ENCODE data around the gene GNPNAT1. TPM values are rescaled to one million over a fixed set of nuclear protein-coding genes. Genes with fewer than 3 reads are reported as not detected.

GNPNAT1 gene
- total RNA-seq, 4 donors from 2014 or later: 11.1 to 28.9 (median 23.6) TPM

DNA sequence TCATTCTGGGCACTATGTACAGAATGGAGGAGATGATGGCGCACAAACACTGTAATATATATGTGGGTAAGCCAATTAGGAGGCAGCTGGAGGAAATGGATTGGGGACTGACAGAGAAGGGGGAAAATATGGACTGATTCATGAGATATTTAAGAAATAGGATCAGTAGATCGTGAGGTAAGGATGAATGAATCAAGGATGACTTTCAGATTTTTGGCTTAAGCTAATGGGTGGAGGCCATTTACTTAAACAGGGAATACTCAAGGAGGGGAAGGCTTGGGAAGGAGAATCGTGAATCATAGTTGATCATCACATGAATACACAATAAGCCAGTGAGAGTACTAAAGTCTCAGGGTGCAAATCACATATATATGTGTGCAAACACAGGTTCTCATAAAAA is 11.2 kb upstream of the GNPNAT1 start:
- no peak for ATAC-seq
- peak overlapping the region in 1 of 4 donors; percentile 74 for H3K27ac ChIP-seq
- 59 to 78% methylated on average over 3 of the region's 3 CpGs for WGBS, 2 donors (ENCODE audit: low coverage in 1 of 2)
- H3K9me3 ChIP-seq: no peaks in the 10 kb centered on the region
- H3K4me1 ChIP-seq: peaks cover 0 to 13% (median 0%) of the 10 kb centered on the region in 3 donors
- H3K36me3 ChIP-seq: no peaks in the 10 kb centered on the region
- no peak overlapping the region for H3K4me3 ChIP-seq
- TF ChIP-seq POLR2A (IDR thresholded peaks at IDR 0.05): no peak
- TF ChIP-seq, protein P1, sequence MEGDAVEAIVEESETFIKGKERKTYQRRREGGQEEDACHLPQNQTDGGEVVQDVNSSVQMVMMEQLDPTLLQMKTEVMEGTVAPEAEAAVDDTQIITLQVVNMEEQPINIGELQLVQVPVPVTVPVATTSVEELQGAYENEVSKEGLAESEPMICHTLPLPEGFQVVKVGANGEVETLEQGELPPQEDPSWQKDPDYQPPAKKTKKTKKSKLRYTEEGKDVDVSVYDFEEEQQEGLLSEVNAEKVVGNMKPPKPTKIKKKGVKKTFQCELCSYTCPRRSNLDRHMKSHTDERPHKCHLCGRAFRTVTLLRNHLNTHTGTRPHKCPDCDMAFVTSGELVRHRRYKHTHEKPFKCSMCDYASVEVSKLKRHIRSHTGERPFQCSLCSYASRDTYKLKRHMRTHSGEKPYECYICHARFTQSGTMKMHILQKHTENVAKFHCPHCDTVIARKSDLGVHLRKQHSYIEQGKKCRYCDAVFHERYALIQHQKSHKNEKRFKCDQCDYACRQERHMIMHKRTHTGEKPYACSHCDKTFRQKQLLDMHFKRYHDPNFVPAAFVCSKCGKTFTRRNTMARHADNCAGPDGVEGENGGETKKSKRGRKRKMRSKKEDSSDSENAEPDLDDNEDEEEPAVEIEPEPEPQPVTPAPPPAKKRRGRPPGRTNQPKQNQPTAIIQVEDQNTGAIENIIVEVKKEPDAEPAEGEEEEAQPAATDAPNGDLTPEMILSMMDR (IDR thresholded peaks at IDR 0.05): no peak
- no peak for TF ChIP-seq POLR2AphosphoS5 (IDR thresholded peaks at IDR 0.05)
- TF ChIP-seq EP300 (IDR thresholded peaks at IDR 0.05): no peak
- no peaks in the 10 kb centered on the region for H3K27me3 ChIP-seq

DNA sequence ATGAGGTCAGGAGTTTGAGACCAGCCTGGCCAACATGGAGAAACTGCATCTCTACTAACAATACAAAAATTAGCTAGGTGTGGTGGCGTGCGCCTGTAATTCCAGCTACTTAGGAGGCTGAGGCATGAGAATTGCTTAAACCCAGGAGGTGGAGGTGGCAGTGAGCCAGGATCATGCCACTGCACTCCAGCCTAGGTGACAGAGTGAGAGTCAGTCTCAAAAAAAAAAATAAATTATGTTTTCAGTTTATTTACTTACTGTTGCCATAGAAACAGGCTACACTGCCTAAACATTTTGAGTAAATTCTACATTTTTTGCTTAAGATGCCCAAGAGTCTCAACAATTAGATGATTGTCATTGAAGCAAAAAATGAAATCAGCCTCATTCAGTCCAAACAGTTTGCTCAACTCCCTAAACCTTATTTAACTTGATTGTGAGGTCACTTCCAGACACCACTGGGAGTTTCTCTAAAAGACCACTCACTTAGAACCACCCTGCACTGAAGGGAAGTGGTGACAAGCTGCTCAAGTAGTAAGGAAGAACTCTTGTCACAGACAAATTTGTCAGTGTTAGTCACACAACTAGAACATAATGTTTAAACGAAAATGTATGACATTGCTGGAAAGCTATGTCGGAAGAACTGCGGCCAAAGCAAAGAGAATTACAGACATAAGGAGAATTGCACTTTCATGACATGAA is 9.8 kb upstream of the GNPNAT1 start:
- H3K27me3 ChIP-seq: no peaks in the 10 kb centered on the region
- peak; percentile 68 for ATAC-seq
- 12 to 44% methylated on average over 3 to 5 of the region's 5 CpGs for WGBS, 2 donors (ENCODE audit: low coverage in 1 of 2)
- no peak overlapping the region for H3K4me3 ChIP-seq
- peak; percentile 78 for TF ChIP-seq POLR2AphosphoS5 (IDR thresholded peaks at IDR 0.05)
- no peak for TF ChIP-seq POLR2A (IDR thresholded peaks at IDR 0.05)
- H3K4me1 ChIP-seq: peaks cover 0 to 13% (median 0%) of the 10 kb centered on the region in 3 donors
- peak overlapping the region; percentile 2 to 74 (median 72) for H3K27ac ChIP-seq
- H3K9me3 ChIP-seq: no peaks in the 10 kb centered on the region
- no peaks in the 10 kb centered on the region for H3K36me3 ChIP-seq

DNA sequence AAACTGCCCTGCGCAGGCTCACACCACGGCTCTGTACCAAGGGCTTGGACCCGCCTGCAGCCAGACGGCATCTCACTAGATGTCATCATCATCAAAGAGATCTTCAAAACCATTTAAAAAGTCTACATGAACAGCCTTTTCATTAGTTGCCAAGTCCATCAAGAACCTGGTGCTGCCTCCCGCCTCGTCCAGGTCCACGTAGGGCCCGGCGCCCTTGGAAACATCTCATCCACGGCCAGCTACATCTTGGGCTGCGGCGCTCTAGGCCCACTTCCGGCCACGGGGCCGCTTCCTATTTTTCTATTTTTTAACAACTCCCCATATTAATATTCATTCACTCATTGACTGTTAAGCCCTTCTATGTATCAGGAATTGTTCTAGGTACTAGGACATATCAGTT is 7.4 kb upstream of the GNPNAT1 start:
- Histone ChIP-seq H3K4me1 (peaks cover 0 to 13% (median 0%) of the 10 kb centered on the region in 3 donors), H3K27ac (no peak overlapping the region), H3K4me3 (no peak overlapping the region), H3K9me3 (no peaks in the 10 kb centered on the region), H3K27me3 (no peaks in the 10 kb centered on the region), H3K36me3 (no peaks in the 10 kb centered on the region)
- no peak for ATAC-seq
- WGBS, 2 donors (ENCODE audit: low coverage in 1 of 2): 91 to 96% methylated on average over 15 of the region's 15 CpGs
- TF ChIP-seq, protein P1 (IDR thresholded peaks at IDR 0.05): no peak
- TF ChIP-seq POLR2AphosphoS5 (IDR thresholded peaks at IDR 0.05) (no peak), EP300 (IDR thresholded peaks at IDR 0.05) (no peak), POLR2A (IDR thresholded peaks at IDR 0.05) (no peak)

DNA sequence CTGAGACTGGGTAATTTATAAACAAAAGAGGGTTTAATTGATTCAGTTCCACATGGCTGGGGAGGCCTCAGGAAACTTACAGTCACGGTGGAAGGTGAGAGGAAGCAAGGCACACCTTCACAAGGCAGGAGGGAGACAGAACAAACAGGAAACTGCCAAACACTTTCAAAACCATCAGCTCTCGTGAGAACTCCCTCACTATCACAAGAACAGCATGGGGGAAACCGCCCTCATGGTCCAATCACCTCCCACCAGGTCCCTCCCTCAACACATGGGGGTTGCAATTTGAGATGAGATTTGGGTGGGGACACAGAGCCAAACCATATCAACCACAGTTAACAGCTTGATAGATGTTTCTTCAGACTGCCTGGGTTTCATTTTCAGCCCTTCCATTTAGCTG is 6.2 kb upstream of the GNPNAT1 start:
- H3K27ac ChIP-seq: no peak overlapping the region

DNA sequence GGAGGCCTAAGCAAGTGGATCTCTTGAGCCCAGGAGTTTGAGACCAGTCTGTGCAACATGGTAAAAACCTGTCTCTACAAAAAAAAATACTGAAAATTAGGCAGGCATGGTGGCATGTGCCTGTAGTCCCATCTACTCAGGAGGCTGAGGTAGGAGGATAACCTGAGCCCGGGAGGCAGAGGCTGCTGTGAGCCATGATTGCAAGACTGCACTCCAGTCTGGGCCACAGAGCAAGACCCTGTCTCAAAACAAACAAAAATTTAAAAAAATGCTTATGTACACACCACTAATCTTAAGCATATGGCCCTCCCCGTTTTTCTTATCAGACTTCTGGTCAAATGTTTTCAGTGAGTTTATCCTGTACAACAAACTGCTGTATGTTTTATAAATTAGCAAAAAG is 1.7 kb upstream of the GNPNAT1 start:
- WGBS, 2 donors (ENCODE audit: low coverage in 1 of 2): 47 to 77% methylated on average over 2 of the region's 2 CpGs
- Histone ChIP-seq H3K4me1 (peaks cover 0 to 28% (median 0%) of the 10 kb centered on the region in 3 donors), H3K4me3 (no peak overlapping the region), H3K27me3 (no peaks in the 10 kb centered on the region), H3K36me3 (no peaks in the 10 kb centered on the region), H3K9me3 (no peaks in the 10 kb centered on the region), H3K27ac (no peak overlapping the region)
- no peak for ATAC-seq
- no peak for TF ChIP-seq POLR2AphosphoS5 (IDR thresholded peaks at IDR 0.05)
- TF ChIP-seq POLR2A (IDR thresholded peaks at IDR 0.05): no peak
- TF ChIP-seq, protein P1 (IDR thresholded peaks at IDR 0.05): no peak
- no peak for TF ChIP-seq EP300 (IDR thresholded peaks at IDR 0.05)

More for the DNA sequence above, 6.2 kb upstream of the GNPNAT1 start:
- 50 to 92% methylated on average over 1 to 2 of the region's 3 CpGs for WGBS, 2 donors (ENCODE audit: low coverage in 1 of 2)
- Histone ChIP-seq H3K9me3 (no peaks in the 10 kb centered on the region), H3K4me1 (peaks cover 0 to 13% (median 0%) of the 10 kb centered on the region in 3 donors), H3K4me3 (no peak overlapping the region), H3K27me3 (no peaks in the 10 kb centered on the region), H3K36me3 (no peaks in the 10 kb centered on the region)
- TF ChIP-seq POLR2AphosphoS5 (IDR thresholded peaks at IDR 0.05): no peak
- no peak for TF ChIP-seq POLR2A (IDR thresholded peaks at IDR 0.05)
- TF ChIP-seq, protein P1 (IDR thresholded peaks at IDR 0.05): no peak
- TF ChIP-seq EP300 (IDR thresholded peaks at IDR 0.05): no peak
- ATAC-seq: no peak
